Measurements from ENCODE around the gene PTPRN2. TPM values are rescaled to one million over a fixed set of nuclear protein-coding genes. Genes with fewer than 3 reads are reported as not detected.

Gene PTPRN2
- total RNA-seq, 4 donors from 2014 or later: 2.0 to 9.5 (median 2.6) TPM

DNA sequence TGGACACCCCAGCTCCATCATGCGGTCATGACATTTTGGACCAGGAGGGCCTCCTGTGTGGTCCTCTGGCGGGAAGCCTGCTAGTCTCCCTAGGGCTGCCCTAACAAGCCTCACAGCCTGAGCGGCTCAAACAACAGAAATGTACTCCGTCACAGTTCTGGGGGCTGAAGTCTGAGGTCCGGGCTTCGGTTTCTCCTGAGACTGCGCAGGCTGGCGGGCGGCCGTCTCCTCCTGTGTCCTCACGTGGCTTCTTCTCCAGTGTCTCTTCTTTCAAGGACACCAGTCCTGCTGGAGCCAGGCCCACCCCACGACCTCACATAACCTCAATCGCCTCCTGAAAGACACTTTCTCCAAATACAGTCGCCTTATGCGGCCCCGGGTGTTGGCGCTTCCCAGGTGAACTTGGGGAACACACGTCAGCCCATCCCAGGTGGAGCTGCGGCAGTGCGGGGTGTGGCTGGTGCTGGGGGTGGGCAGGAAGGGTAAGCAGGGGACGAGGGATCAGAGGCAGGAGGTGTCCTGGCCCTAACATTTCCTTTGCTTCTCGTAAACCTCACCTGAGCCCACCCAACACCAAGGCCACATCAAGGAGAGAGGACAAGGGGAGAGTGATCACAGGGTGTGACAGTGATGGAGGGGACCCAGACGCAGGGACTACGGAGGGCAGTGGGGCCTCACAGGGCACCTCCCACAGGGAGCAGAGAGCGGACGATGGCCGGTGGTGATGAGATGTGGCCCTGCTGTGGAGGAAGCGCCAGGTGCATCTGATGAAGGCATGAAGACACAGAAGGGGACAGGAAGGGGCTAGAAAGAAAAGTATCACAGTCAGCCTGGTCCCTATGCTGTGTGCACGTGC is 580.6 kb downstream of the PTPRN2 start:
- ATAC-seq (ENCODE audit: low FRiP score) (no peak), DNase-seq (ENCODE audit: low spot score) (no peak)
- TF ChIP-seq, protein P1, sequence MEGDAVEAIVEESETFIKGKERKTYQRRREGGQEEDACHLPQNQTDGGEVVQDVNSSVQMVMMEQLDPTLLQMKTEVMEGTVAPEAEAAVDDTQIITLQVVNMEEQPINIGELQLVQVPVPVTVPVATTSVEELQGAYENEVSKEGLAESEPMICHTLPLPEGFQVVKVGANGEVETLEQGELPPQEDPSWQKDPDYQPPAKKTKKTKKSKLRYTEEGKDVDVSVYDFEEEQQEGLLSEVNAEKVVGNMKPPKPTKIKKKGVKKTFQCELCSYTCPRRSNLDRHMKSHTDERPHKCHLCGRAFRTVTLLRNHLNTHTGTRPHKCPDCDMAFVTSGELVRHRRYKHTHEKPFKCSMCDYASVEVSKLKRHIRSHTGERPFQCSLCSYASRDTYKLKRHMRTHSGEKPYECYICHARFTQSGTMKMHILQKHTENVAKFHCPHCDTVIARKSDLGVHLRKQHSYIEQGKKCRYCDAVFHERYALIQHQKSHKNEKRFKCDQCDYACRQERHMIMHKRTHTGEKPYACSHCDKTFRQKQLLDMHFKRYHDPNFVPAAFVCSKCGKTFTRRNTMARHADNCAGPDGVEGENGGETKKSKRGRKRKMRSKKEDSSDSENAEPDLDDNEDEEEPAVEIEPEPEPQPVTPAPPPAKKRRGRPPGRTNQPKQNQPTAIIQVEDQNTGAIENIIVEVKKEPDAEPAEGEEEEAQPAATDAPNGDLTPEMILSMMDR (IDR thresholded peaks at IDR 0.05): no peak

DNA sequence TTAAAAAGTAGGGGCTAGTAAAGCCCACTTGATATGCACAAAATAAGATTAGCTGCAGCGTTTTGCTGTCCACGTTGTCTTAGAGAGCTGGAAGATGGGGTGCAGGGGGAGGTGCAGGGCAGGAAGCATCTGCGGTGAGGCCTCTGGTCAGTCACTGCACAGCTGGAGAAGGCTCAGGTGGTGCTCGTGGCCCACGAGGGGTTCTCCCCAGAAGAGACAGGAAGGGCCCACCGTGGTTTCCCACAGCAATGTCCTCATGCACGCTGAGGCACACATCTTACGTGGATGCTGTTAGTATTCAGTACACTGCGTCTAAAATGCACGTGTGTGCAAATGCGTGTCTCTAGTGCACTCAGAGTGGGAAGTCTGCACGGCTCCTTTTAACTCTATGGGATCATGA is 582.1 kb downstream of the PTPRN2 start:
- TF ChIP-seq, protein P1 (IDR thresholded peaks at IDR 0.05): no peak
- DNase-seq (ENCODE audit: low spot score) (no peak), ATAC-seq (ENCODE audit: low FRiP score) (no peak)

DNA sequence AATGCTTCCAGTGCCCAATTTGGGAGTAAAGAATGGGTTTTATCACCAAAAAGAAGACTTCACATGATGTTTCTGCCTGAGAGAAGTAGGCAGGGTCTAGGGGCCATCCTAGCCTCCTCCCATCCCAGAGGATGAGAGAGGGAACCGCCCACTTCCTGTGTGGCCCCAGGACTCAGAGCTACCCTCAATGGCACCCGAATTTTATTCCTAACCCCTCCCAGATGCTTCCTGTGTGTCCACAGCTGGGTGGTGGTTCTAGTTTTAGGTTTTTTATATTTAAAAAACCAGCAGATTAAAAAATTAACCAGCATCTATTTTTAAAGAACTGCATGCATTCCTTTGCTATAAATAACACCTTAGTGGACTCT is 583.5 kb downstream of the PTPRN2 start:
- no peak for DNase-seq (ENCODE audit: low spot score)
- TF ChIP-seq, protein P1 (IDR thresholded peaks at IDR 0.05): no peak
- ATAC-seq (ENCODE audit: low FRiP score): no peak

DNA sequence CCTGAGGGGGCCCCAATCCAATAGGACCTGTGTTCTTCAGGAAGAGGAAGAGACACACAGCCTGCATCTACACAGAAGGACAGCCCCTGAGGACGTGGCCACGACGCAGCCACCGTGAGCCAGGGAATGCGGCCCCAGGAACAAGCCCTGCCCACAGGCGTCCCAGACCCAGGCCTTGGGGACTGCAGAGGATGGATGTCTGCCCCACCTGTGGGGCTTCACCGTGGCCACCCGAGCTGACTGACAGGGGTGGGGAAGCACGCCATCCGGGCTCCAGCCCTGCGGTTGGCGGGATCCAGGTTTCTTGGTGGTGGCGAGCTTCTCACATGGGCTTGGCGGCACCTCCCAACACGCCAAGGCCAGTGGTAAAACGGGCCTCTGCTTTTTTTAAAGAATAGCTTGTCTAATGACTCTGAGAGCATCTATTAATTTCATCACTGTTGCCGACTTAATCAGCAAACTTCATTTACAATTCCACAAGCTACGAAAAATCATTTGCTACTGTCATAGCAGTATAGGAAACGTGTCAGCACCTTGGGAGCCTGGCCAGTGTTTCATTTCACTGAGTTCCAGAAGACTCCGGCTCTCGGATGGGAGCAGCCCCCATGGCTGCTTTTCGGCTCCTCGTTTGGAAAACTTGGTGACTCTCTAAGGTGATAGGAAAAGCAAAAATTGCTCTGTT is 584.0 kb downstream of the PTPRN2 start:
- ATAC-seq (ENCODE audit: low FRiP score) (no peak), DNase-seq (ENCODE audit: low spot score) (no peak)
- TF ChIP-seq, protein P1 (IDR thresholded peaks at IDR 0.05): no peak

DNA sequence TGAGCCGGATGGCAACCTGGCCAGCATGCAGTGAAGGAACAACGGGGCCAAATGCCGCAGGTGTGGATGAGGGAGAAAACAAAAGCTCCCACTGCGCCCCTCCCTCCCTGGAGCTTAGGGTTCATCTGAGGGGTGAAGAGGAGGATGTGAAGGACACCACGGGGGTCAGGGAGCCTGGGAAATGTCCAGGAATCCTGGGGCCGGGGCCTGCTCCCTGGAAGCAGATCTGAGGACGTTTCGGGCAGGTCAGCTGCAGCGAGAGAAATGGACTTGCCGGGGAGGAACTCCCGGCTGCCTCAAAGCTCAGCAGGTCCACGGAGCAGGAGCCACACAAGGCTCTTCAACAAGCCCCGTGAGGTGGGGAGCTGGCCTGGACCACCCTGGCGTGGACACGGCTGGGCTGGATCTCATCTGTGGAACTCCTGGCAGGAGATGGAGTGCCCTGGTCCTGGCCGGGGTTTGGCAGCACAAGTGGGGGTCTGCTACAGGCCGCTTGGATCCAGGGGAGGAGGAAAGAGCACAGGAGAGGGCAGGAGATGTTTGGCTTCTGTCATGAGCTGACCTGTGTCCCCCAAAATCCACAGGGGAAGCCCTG is 585.0 kb downstream of the PTPRN2 start:
- TF ChIP-seq, protein P1 (IDR thresholded peaks at IDR 0.05): no peak
- ATAC-seq (ENCODE audit: low FRiP score): no peak
- DNase-seq (ENCODE audit: low spot score): no peak

DNA sequence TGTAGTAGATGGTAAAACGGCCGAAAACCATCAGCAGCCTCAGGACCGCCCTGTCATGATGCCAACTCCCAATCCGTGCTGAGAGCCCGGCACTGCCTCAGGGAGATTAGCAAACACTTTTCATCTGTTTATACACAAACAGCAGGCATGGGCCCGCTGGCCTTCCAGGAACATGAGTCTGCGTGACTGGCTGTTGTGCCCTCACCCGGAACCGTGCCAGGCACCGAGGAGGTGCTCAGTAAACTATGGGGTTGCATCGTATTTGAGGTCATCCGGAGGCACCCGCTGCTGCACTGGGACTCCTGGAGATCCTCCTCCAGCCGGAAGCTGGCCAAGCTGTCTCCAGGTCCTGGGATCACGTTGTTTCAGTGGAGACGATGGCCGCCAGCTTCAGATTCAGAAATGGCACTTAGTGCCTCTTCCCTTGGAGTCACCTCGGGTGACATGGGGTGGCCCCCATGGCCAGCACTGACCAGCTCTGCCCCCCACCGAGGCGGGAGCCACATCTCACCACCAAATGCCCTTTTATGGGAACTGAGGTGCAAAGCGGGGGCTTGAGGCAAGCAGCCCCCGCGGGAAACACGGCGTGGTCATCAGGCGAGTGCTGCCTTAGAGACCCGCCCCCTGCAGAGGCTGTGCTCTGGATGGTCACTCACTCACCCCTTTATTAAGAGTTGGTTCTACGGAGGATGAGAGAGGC is 585.9 kb downstream of the PTPRN2 start:
- TF ChIP-seq, protein P1 (IDR thresholded peaks at IDR 0.05): no peak
- DNase-seq (ENCODE audit: low spot score) (no peak), ATAC-seq (ENCODE audit: low FRiP score) (no peak)

Measured in omental fat pad (tissue), 4 donors.